NT2/D1 (cell line): Measurements from ENCODE around the gene RERE.

Experiments used
- SUZ12 ChIP-seq: IDR thresholded peaks from 2 replicates; pipeline ENCODE4 v1.6.1; 2011; ENCODE audit not compliant: insufficient read length, insufficient read depth; ENCODE audit errors: extremely low read depth
- YY1 ChIP-seq: IDR thresholded peaks from 2 replicates; pipeline ENCODE4 v1.6.1; 2011; ENCODE audit not compliant: insufficient read length, insufficient read depth
- ZNF274 ChIP-seq: IDR thresholded peaks from 2 replicates; pipeline ENCODE4 v1.6.1; 2011; ENCODE audit warnings: mild to moderate bottlenecking, low read depth, low read length

DNA sequence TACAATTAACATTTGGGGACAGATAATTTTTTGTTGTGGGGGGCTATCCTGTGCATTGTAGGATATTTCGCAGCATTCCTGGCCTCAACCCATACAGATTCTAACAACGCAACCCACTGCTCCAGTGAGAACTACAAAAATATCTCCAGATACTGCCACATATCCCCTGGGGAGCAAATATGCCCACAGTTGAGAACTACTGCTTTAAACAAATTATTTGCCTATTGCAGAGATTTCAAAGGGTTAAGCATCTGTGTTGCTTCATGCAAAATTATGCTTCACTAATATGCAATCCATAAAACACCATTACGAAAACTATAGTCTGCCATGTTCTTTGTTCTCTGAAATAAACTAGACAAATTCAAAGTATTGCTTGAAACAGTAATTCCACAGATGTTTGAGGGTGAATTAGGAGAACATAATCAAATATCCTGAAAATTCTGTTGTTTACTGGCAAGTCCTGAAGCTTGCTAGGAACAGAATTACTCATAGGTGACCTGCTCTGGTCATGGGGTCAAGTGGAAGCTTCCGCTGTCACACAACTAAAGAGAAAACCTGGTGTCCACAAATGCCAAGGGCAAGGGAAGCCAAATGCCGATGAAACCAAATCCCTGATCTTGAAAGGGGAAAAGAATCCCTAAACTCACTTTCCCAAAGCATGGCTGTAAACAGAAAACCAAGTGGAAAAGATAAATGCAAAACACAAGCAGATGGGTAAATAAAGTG is 149.4 kb downstream of the RERE start:
- TF ChIP-seq ZNF274 (no peak), YY1 (no peak), SUZ12 (no peak)
